Subcutaneous adipose tissue (tissue), 4 donors: Measurements from ENCODE around the gene ARHGAP44. TPM values are rescaled to one million over a fixed set of nuclear protein-coding genes. Genes with fewer than 3 reads are reported as not detected.

Experiments
- CTCF ChIP-seq: fragments of 450-650 bp; IDR thresholded peaks from one replicate; pipeline ENCODE4 v1.5.1; 2016; ENCODE audit warnings: low read depth, mild to moderate bottlenecking, control low read depth, antibody characterized with exemption, moderate library complexity
- total RNA-seq, 4 donors: library from RNA; depleted of rRNA; stranded (reverse); fragments of >200 nt; gene quantifications; one replicate each; pipeline ENCODE4 v1.1.0, GENCODE V29; 2016

ARHGAP44 gene
- total RNA-seq, 4 donors from 2014 or later = 1.3 to 3.4 (median 1.9) TPM

DNA sequence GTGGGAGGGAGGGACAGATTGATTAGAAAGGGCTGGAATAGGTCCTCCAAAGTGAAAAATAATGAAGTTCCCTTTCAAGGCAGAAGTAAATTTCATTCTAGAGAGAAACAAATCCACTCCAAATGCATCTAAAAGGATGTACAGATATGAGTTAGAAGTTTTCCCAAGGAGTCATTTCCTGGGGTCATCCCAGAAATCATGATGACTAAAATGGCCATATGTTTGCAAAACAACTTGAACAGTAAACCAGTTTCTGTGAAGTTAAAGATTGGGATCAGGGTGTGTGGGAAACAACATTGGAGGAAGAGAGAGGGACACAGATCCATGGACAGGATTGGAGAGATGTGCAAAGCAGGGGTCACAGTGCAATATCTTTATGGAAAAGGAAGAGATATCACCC lies 32.5 kb upstream of the ARHGAP44 start:
- no peak for TF ChIP-seq CTCF

- no peak for TF ChIP-seq CTCF
These were observed 30.2 kb upstream of the ARHGAP44 start for GRCh38 chr17:12759090-12759489.

- TF ChIP-seq CTCF = no peak
These were observed 23.8 kb upstream of the ARHGAP44 start for GRCh38 chr17:12765548-12765947.

- TF ChIP-seq CTCF = no peak
These were observed 21.0 kb upstream of the ARHGAP44 start for GRCh38 chr17:12768255-12768654.

- TF ChIP-seq CTCF = no peak
These were observed 19.3 kb upstream of the ARHGAP44 start for GRCh38 chr17:12769981-12770380.

GRCh38 chr17:12773153-12773552 lies 16.1 kb upstream of the ARHGAP44 start:
- TF ChIP-seq CTCF = no peak

DNA sequence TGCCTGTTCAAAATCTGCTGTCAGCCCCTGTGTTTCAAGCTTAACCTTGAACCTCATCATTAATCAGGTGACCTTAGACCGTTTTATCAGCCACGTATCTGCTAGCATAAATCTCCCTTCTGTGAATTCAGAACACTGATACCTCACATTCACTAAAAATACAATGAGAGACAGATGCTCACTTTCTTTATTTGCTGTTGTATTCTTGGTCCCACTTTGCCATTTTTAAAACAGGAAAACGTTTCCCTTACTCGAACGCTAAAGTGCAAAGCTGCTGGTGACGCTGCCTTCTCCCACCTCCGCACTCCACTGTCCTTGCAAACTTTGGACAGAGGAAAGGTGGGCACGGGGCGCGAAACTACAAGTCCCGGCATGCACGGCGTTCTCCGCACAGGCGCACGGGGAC lies 220 bp upstream of the ARHGAP44 start:
- no peak for TF ChIP-seq CTCF
